Neural cell (in vitro differentiated cells): ENCODE measurements around the gene ZNF559.

Source experiments
- EP300 ChIP-seq: fragments of 450-650 bp; conservative IDR thresholded peaks from 2 replicates; pipeline ENCODE4 v1.6.1; 2014; ENCODE audit warnings: antibody characterized with exemption, mild to moderate bottlenecking, moderate library complexity; ENCODE audit not compliant: poor library complexity, severe bottlenecking
- POLR2AphosphoS5 ChIP-seq: IDR thresholded peaks from 2 replicates; pipeline ENCODE4 v1.6.1; 2012
- TAF1 ChIP-seq: IDR thresholded peaks from 2 replicates; pipeline ENCODE4 v1.6.1; 2012; ENCODE audit warnings: low read depth
- TF ChIP-seq, protein P1 (sequence below): fragments of 450-650 bp; IDR thresholded peaks from 2 replicates; pipeline ENCODE4 v1.5.1; 2014; ENCODE audit warnings: antibody characterized with exemption, mild to moderate bottlenecking, moderate library complexity; ENCODE audit not compliant: poor library complexity, severe bottlenecking
- TF ChIP-seq, protein P2 (sequence below): IDR thresholded peaks from 2 replicates; pipeline ENCODE4 v1.6.1; 2012; ENCODE audit warnings: borderline replicate concordance

DNA sequence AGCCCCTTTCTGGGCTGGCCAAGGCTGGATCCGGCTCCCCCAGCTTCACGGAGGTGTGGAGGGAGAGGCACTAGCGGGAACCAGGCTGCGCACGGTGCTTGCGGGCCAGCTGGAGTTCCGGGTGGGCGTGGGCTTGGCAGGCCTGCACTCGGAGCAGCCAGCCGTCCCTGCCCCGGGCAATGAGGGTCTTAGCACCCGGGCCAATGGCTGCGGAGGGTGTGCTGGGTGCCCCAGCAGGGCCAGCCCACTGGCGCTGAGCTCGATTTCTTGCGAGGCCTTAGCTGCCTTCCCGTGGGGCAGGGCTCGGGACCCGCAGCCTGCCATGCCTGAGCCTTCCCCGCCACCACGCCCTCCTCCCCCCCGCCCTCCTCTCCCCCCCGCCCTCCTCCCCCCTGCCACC is 2.6 kb upstream of the ZNF559 start:
- TF ChIP-seq TAF1 (no peak), EP300 (no peak), POLR2AphosphoS5 (no peak)
- TF ChIP-seq, protein P1, sequence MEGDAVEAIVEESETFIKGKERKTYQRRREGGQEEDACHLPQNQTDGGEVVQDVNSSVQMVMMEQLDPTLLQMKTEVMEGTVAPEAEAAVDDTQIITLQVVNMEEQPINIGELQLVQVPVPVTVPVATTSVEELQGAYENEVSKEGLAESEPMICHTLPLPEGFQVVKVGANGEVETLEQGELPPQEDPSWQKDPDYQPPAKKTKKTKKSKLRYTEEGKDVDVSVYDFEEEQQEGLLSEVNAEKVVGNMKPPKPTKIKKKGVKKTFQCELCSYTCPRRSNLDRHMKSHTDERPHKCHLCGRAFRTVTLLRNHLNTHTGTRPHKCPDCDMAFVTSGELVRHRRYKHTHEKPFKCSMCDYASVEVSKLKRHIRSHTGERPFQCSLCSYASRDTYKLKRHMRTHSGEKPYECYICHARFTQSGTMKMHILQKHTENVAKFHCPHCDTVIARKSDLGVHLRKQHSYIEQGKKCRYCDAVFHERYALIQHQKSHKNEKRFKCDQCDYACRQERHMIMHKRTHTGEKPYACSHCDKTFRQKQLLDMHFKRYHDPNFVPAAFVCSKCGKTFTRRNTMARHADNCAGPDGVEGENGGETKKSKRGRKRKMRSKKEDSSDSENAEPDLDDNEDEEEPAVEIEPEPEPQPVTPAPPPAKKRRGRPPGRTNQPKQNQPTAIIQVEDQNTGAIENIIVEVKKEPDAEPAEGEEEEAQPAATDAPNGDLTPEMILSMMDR, result no peak
- TF ChIP-seq, protein P2, sequence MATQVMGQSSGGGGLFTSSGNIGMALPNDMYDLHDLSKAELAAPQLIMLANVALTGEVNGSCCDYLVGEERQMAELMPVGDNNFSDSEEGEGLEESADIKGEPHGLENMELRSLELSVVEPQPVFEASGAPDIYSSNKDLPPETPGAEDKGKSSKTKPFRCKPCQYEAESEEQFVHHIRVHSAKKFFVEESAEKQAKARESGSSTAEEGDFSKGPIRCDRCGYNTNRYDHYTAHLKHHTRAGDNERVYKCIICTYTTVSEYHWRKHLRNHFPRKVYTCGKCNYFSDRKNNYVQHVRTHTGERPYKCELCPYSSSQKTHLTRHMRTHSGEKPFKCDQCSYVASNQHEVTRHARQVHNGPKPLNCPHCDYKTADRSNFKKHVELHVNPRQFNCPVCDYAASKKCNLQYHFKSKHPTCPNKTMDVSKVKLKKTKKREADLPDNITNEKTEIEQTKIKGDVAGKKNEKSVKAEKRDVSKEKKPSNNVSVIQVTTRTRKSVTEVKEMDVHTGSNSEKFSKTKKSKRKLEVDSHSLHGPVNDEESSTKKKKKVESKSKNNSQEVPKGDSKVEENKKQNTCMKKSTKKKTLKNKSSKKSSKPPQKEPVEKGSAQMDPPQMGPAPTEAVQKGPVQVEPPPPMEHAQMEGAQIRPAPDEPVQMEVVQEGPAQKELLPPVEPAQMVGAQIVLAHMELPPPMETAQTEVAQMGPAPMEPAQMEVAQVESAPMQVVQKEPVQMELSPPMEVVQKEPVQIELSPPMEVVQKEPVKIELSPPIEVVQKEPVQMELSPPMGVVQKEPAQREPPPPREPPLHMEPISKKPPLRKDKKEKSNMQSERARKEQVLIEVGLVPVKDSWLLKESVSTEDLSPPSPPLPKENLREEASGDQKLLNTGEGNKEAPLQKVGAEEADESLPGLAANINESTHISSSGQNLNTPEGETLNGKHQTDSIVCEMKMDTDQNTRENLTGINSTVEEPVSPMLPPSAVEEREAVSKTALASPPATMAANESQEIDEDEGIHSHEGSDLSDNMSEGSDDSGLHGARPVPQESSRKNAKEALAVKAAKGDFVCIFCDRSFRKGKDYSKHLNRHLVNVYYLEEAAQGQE, result no peak
